H1 (cell line): Measurements from ENCODE around the gene WDR59. TPM values are rescaled to one million over a fixed set of nuclear protein-coding genes. Genes with fewer than 3 reads are reported as not detected.

Source experiments
- CTCF ChIA-PET: fragments of 300-600 bp; sonication (Branson Sonifier 250); formaldehyde crosslinking; loops from one replicate; lab custom pipeline; 2021; ENCODE audit not compliant: partially characterized antibody; lab: Charles Lee
- POLR2A ChIA-PET: fragments of 300-600 bp; sonication (Branson Sonifier 250); formaldehyde crosslinking; loops from one replicate; lab custom pipeline; 2021; ENCODE audit warnings: inconsistent platforms; ENCODE audit not compliant: partially characterized antibody; lab: Charles Lee
- DNase-seq, 2 experiments: peaks; one replicate each; pipeline versions ENCODE4 v3.0.0 to v3.0.0-alpha.2; 2010 to 2022; ENCODE audit warnings: low spot score in 2 of 2, low read depth in 1 of 2, mixed read lengths in 1 of 2
- FAIRE-seq: peaks from 2 replicates; lab custom pipeline; 2011; peaks lifted over from hg19 to GRCh38; lab: Jason Lieb, UNC
- H2AFZ ChIP-seq: 2 replicates; pipeline ENCODE4 v1.8.1; 2012; ENCODE audit warnings: low read length, inconsistent platforms
- H2AK5ac ChIP-seq: 2 replicates; pipeline ENCODE4 v1.6.1; 2013; ENCODE audit warnings: low read depth, low read length
- H2BK120ac ChIP-seq: replicated peaks from 2 replicates; pipeline ENCODE3; 2013; ENCODE audit warnings: low read depth, low read length, inconsistent platforms
- H2BK12ac ChIP-seq: 2 replicates; pipeline ENCODE4 v1.6.1; 2013; ENCODE audit warnings: low read depth, low read length
- H2BK15ac ChIP-seq: 2 replicates; pipeline ENCODE4 v1.6.1; 2013; ENCODE audit warnings: low read length
- H2BK20ac ChIP-seq: 2 replicates; pipeline ENCODE4 v1.6.1; 2013; ENCODE audit warnings: low read length
- H2BK5ac ChIP-seq: 2 replicates; pipeline ENCODE4 v1.6.1; 2013; ENCODE audit warnings: low read depth, low read length
- H3K14ac ChIP-seq: 2 replicates; pipeline ENCODE4 v1.6.1; 2013; ENCODE audit warnings: inconsistent platforms; ENCODE audit not compliant: insufficient read length
- H3K18ac ChIP-seq: 2 replicates; pipeline ENCODE4 v1.6.1; 2013; ENCODE audit warnings: low read length; ENCODE audit errors: extremely low read depth
- H3K23ac ChIP-seq: 2 replicates; pipeline ENCODE4 v1.6.1; 2013; ENCODE audit warnings: inconsistent platforms; ENCODE audit not compliant: insufficient read length
- H3K23me2 ChIP-seq: 2 replicates; pipeline ENCODE4 v1.6.1; 2013; ENCODE audit warnings: low read depth, low read length
- H3K27ac ChIP-seq: 2 replicates; pipeline ENCODE4 v1.6.1; 2011; ENCODE audit warnings: low read depth, low read length, inconsistent platforms
- H3K27me3 ChIP-seq, 4 experiments: replicated peaks in 1 of 4; 1 replicate in 1 of 4; 2 replicates in 3 of 4; pipeline versions ENCODE4 v1.6.1 to v1.8.1; 2011 to 2013; ENCODE audit warnings: low read length in 3 of 4, mild to moderate bottlenecking in 3 of 4, inconsistent platforms in 2 of 4, mixed read lengths in 2 of 4, moderate library complexity in 1 of 4; ENCODE audit not compliant: control insufficient read depth in 3 of 4, insufficient read depth in 3 of 4; ENCODE audit errors: extremely low read depth in 1 of 4
- H3K36me3 ChIP-seq, 4 experiments: 2 replicates each; pipeline versions ENCODE4 v1.6.1 to v1.8.1; 2011 to 2013; ENCODE audit warnings: mild to moderate bottlenecking in 4 of 4, low read length in 3 of 4, moderate library complexity in 2 of 4, control low read depth in 1 of 4, inconsistent platforms in 1 of 4; ENCODE audit not compliant: insufficient read depth in 4 of 4, control insufficient read depth in 2 of 4
- H3K4ac ChIP-seq: replicated peaks from 2 replicates; pipeline ENCODE3; 2013; ENCODE audit warnings: low read length, low read depth, mixed read lengths, inconsistent platforms; ENCODE audit not compliant: insufficient read length
- H3K4me1 ChIP-seq, 4 experiments: replicated peaks in 1 of 4; 1 replicate in 1 of 4; 2 replicates in 3 of 4; pipeline versions ENCODE4 v1.6.1 to v1.8.1; 2011 to 2013; ENCODE audit warnings: low read length in 3 of 4, inconsistent platforms in 2 of 4, mixed read lengths in 1 of 4; ENCODE audit not compliant: insufficient read depth in 4 of 4, control insufficient read depth in 3 of 4
- H3K4me2 ChIP-seq, 2 experiments: 2 replicates each; pipeline versions ENCODE4 v1.6.1 to v1.8.1; 2011 to 2013; ENCODE audit warnings: low read depth in 2 of 2, low read length in 2 of 2, control low read depth in 1 of 2, inconsistent platforms in 1 of 2, mild to moderate bottlenecking in 1 of 2; ENCODE audit not compliant: insufficient read depth in 1 of 2
- H3K4me3 ChIP-seq, 4 experiments: fragments of 200-600, 300-600 bp in 1 of 4; sonication (generic), shearing (Covaris generic), sonication (Bioruptor Twin) in 1 of 4; 2 replicates each; pipeline versions ENCODE4 v1.5.1 to v1.8.1; 2011 to 2016; ENCODE audit warnings: low read length in 4 of 4, low read depth in 3 of 4, control low read depth in 2 of 4, inconsistent platforms in 2 of 4, mild to moderate bottlenecking in 2 of 4, mixed read lengths in 1 of 4, moderate library complexity in 1 of 4; ENCODE audit not compliant: insufficient read depth in 2 of 4; ENCODE audit errors: extremely low read depth in 1 of 4
- H3K56ac ChIP-seq: replicated peaks from 2 replicates; pipeline ENCODE3; 2013; ENCODE audit warnings: low read depth, mild to moderate bottlenecking, mixed read lengths, low read length, inconsistent platforms; ENCODE audit not compliant: insufficient read length
- H3K79me1 ChIP-seq: 2 replicates; pipeline ENCODE4 v1.6.1; 2013; ENCODE audit warnings: low read depth, low read length, control low read depth
- H3K79me2 ChIP-seq, 2 experiments: 2 replicates each; pipeline versions ENCODE4 v1.6.1 to v1.8.1; 2012 to 2013; ENCODE audit warnings: low read length in 2 of 2, mild to moderate bottlenecking in 2 of 2, inconsistent platforms in 1 of 2; ENCODE audit not compliant: insufficient read depth in 2 of 2, control insufficient read depth in 1 of 2
- H3K9ac ChIP-seq, 4 experiments: replicated peaks in 1 of 4; 1 replicate in 1 of 4; 2 replicates in 3 of 4; pipeline versions ENCODE4 v1.6.1 to v1.8.1; 2011 to 2013; ENCODE audit warnings: low read depth in 3 of 4, low read length in 3 of 4, control low read depth in 2 of 4, mild to moderate bottlenecking in 2 of 4, moderate library complexity in 2 of 4, inconsistent platforms in 1 of 4; ENCODE audit errors: extremely low read depth in 1 of 4
- H3K9me3 ChIP-seq, 2 experiments: 2 replicates each; pipeline versions ENCODE4 v1.6.1 to v1.8.1; 2012 to 2013; ENCODE audit warnings: mild to moderate bottlenecking in 2 of 2, moderate library complexity in 2 of 2, control low read depth in 1 of 2, inconsistent platforms in 1 of 2, low read depth in 1 of 2, low read length in 1 of 2, mixed read lengths in 1 of 2; ENCODE audit not compliant: insufficient read depth in 2 of 2
- H4K20me1 ChIP-seq, 2 experiments: replicated peaks in 1 of 2; 2 replicates each; pipeline versions ENCODE3 to v1.8.1; 2011 to 2013; ENCODE audit warnings: inconsistent platforms in 2 of 2, low read length in 2 of 2, mild to moderate bottlenecking in 1 of 2; ENCODE audit not compliant: insufficient read depth in 2 of 2, control insufficient read depth in 1 of 2
- H4K5ac ChIP-seq: 2 replicates; pipeline ENCODE4 v1.6.1; 2013; ENCODE audit warnings: low read length, low read depth, mixed read lengths, inconsistent platforms; ENCODE audit not compliant: insufficient read length
- H4K8ac ChIP-seq: 2 replicates; pipeline ENCODE4 v1.8.0; 2013; ENCODE audit warnings: mild to moderate bottlenecking, moderate library complexity, low read length, inconsistent platforms; ENCODE audit not compliant: insufficient read depth; ENCODE audit errors: extremely low read depth
- H4K91ac ChIP-seq: replicated peaks from 2 replicates; pipeline ENCODE3; 2013; ENCODE audit warnings: low read length, mixed read lengths, inconsistent platforms; ENCODE audit not compliant: insufficient read length
- BCL11A ChIP-seq, 2 experiments: IDR thresholded peaks; one replicate each; pipeline ENCODE4 v1.6.1; 2011; ENCODE audit warnings: low read depth in 2 of 2, low read length in 2 of 2, mild to moderate bottlenecking in 2 of 2
- CHD2 ChIP-seq: IDR thresholded peaks from 2 replicates; pipeline ENCODE4 v1.6.1; 2012; ENCODE audit warnings: low read length, improper control_type of control experiment
- EGR1 ChIP-seq: IDR thresholded peaks from 2 replicates; pipeline ENCODE4 v1.6.1; 2011; ENCODE audit warnings: low read depth, low read length, borderline replicate concordance
- GTF2F1 ChIP-seq: IDR thresholded peaks from 2 replicates; pipeline ENCODE4 v1.6.1; 2012; ENCODE audit warnings: low read depth, low read length, improper control_type of control experiment, borderline replicate concordance
- KDM1A ChIP-seq: fragments of 200-600, 300-600 bp; sonication (generic); IDR thresholded peaks from 2 replicates; pipeline ENCODE4 v1.7.1; 2016; ENCODE audit warnings: mild to moderate bottlenecking, low read length, borderline replicate concordance
- RAD21 ChIP-seq, 2 experiments: IDR thresholded peaks in 1 of 2; conservative IDR thresholded peaks in 1 of 2; 2 replicates each; pipeline ENCODE4 v1.6.1; 2011; ENCODE audit warnings: low read depth in 2 of 2, low read length in 2 of 2, improper control_type of control experiment in 1 of 2, inconsistent platforms in 1 of 2, mild to moderate bottlenecking in 1 of 2, moderate library complexity in 1 of 2
- RBBP5 ChIP-seq: IDR thresholded peaks from 2 replicates; pipeline ENCODE4 v1.7.1; 2012; ENCODE audit warnings: low read depth, mild to moderate bottlenecking, inconsistent platforms, low read length, moderate library complexity, borderline replicate concordance
- RXRA ChIP-seq: IDR thresholded peaks from 2 replicates; pipeline ENCODE4 v1.6.1; 2011; ENCODE audit warnings: low read depth, mild to moderate bottlenecking, low read length, moderate library complexity; ENCODE audit not compliant: insufficient read depth
- SP2 ChIP-seq: IDR thresholded peaks from 2 replicates; pipeline ENCODE4 v1.6.1; 2012; ENCODE audit warnings: mild to moderate bottlenecking, low read length, inconsistent platforms
- TAF7 ChIP-seq: optimal IDR thresholded peaks from 2 replicates; pipeline ENCODE3; 2011; ENCODE audit warnings: low read depth, mild to moderate bottlenecking, inconsistent platforms, low read length, moderate library complexity, borderline replicate concordance
- TCF12 ChIP-seq: IDR thresholded peaks from 2 replicates; pipeline ENCODE4 v1.6.1; 2011; ENCODE audit warnings: low read depth, mild to moderate bottlenecking, low read length
- ZNF274 ChIP-seq: IDR thresholded peaks from 2 replicates; pipeline ENCODE4 v1.7.0; 2012; ENCODE audit warnings: low read length, borderline replicate concordance; ENCODE audit errors: extremely low read depth
- polyA plus RNA-seq, 7 experiments: library from polyadenylated mRNA; depleted of rRNA in 3 of 7; stranded (reverse) in 5 of 7; unstranded in 2 of 7; fragments of >200 nt in 5 of 7; fragments of 200-250 nt in 2 of 7; gene quantifications; 1 replicate in 5 of 7; 2 replicates in 1 of 7; 4 replicates in 1 of 7; pipeline versions ENCODE4 v1.2.1 to v1.2.3, GENCODE V29; 2011 to 2013; ENCODE audit warnings: missing spikeins in 2 of 7, mixed read lengths in 2 of 7
- total RNA-seq: library from RNA; stranded (reverse); fragmentation: NEBNext Ultra II Directional; extraction: Animal tissue kit (Norgen Biotek cat#: 25700); gene quantifications from 2 replicates; pipeline ENCODE4 v1.2.1, GENCODE V29; 2021
- TF ChIP-seq, protein P1 (sequence below): IDR thresholded peaks from 2 replicates; pipeline ENCODE4 v1.6.1; 2011; ENCODE audit warnings: low read length, improper control_type of control experiment

WDR59 gene
- total and polyA plus RNA-seq, 2 of the 8 experiments (the other 6 are each of a cell fraction or from before 2014, with no cell fraction given): 84.2 to 124 TPM

DNA sequence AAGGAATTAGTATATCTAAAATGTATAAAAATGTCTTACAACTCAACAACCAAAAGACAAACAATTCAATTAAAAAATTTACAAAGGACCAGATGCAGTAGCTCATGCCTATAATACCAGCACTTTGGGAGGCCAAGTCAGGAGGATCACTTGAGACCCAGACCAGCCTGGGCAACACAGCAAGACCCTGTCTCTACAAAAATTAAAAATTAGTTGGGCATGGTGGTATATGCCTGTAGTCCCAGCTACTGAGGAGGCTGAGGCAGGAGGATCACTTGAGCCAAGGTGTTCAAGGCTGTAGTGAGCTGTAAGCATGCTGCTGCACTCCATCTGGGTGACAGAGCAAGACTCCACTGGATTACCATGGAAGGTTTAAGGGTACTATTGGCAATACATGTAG, 47.7 kb upstream of the WDR59 start:
- ChIA-PET POLR2A (no interaction called here), CTCF (interaction anchor here (1.4 to 1.6 kb wide), 2 partner anchors 38 to 64 kb away, joined by 3 to 5 read pairs; no protein-coding TSS in a partner anchor)
- Histone ChIP-seq H2BK20ac (no peak overlapping the region), H3K27ac (no peak overlapping the region), H3K79me1 (peaks cover 4% of the 10 kb centered on the region), H3K18ac (no peak overlapping the region), H2BK5ac (no peak overlapping the region), H2AFZ (no peak overlapping the region), H4K20me1 (peaks cover 0 to 7% of the 10 kb centered on the region in 2 experiments), H2BK120ac (no peak overlapping the region), H2BK15ac (no peak overlapping the region), H3K4me1 (no peaks in the 10 kb centered on the region; a peak in 1 of 7 replicates), H2BK12ac (no peak overlapping the region), H3K27me3 (no peaks in the 10 kb centered on the region), H4K5ac (no peak overlapping the region), H3K23ac (no peak overlapping the region), H2AK5ac (no peak overlapping the region), H3K56ac (no peak overlapping the region), H3K4ac (no peak overlapping the region), H3K9ac (no peak overlapping the region), H3K36me3 (peaks cover 0 to 2% (median 0%) of the 10 kb centered on the region in 4 experiments; a peak in 2 of 8 replicates), H3K79me2 (peaks cover 0 to 84% of the 10 kb centered on the region in 2 experiments), H4K8ac (no peak overlapping the region), H3K4me3 (no peak overlapping the region), H4K91ac (no peak overlapping the region), H3K9me3 (0 out of 4 replicates have a peak, but pooled peaks cover 3 to 4% of the 10 kb centered on the region in 2 experiments), H3K14ac (no peak overlapping the region), H3K4me2 (no peak overlapping the region), H3K23me2 (0 out of 2 replicates have a peak, but pooled peaks cover 1% of the 10 kb centered on the region)
- FAIRE-seq (no peak), DNase-seq (no peak)
- no peak for TF ChIP-seq TAF7
- no peak for TF ChIP-seq SP2
- TF ChIP-seq, protein P1, sequence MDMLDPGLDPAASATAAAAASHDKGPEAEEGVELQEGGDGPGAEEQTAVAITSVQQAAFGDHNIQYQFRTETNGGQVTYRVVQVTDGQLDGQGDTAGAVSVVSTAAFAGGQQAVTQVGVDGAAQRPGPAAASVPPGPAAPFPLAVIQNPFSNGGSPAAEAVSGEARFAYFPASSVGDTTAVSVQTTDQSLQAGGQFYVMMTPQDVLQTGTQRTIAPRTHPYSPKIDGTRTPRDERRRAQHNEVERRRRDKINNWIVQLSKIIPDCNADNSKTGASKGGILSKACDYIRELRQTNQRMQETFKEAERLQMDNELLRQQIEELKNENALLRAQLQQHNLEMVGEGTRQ: no peak
- TF ChIP-seq ZNF274: no peak
- TF ChIP-seq EGR1: no peak
- TF ChIP-seq RAD21 (IDR thresholded peaks at IDR 0.05 in 1 of 2, conservative IDR thresholded peaks at IDR 0.05 in 1 of 2; ENCODE audit: low read depth in 2 of 2, low read length in 2 of 2): no peak
- no peak for TF ChIP-seq BCL11A (IDR thresholded peaks at IDR 0.05; ENCODE audit: low read depth in 2 of 2, low read length in 2 of 2)
- TF ChIP-seq CHD2: no peak
- TF ChIP-seq KDM1A: no peak
- no peak for TF ChIP-seq RXRA
- no peak for TF ChIP-seq TCF12
- no peak for TF ChIP-seq RBBP5
- TF ChIP-seq GTF2F1: no peak
